Activated CD8-positive, alpha-beta memory T cell treated with anti-CD3 and anti-CD28 coated beads for 48 hours (primary cell): ENCODE results near the gene MAGI2.

ENCODE experiments used
- DNase-seq, 3 experiments: peaks; one replicate each; pipeline ENCODE4 v3.0.0-alpha.2; 2020; ENCODE audit warnings: low read depth in 2 of 3, low spot score in 2 of 3

The MAGI2 gene

GRCh38 chr7:78438433-78438832 lies 1015.0 kb downstream of the MAGI2 start:
- DNase-seq: no peak

GRCh38 chr7:78437118-78437517 lies 1016.3 kb downstream of the MAGI2 start:
- no peak for DNase-seq

- no peak for DNase-seq
Measured at GRCh38 chr7:78435355-78435754, 1018.1 kb downstream of the MAGI2 start.

GRCh38 chr7:78434281-78434680 lies 1019.2 kb downstream of the MAGI2 start:
- DNase-seq: no peak

GRCh38 chr7:78433421-78433820 lies 1020.0 kb downstream of the MAGI2 start:
- no peak for DNase-seq

- DNase-seq: no peak
Measured at GRCh38 chr7:78429878-78430277, 1023.6 kb downstream of the MAGI2 start.

- no peak for DNase-seq
Measured at GRCh38 chr7:78427209-78427608, 1026.3 kb downstream of the MAGI2 start.

GRCh38 chr7:78420001-78420400 lies 1033.5 kb downstream of the MAGI2 start:
- DNase-seq: no peak

GRCh38 chr7:78417180-78417853 lies 1036.2 kb downstream of the MAGI2 start:
- DNase-seq: no peak

GRCh38 chr7:78413568-78413967 lies 1039.9 kb downstream of the MAGI2 start:
- DNase-seq: no peak

- no peak for DNase-seq
Measured at GRCh38 chr7:78412216-78412858, 1041.1 kb downstream of the MAGI2 start.

GRCh38 chr7:78407031-78407430 lies 1046.4 kb downstream of the MAGI2 start:
- DNase-seq: no peak

- DNase-seq: no peak
Measured at GRCh38 chr7:78406531-78406930, 1046.9 kb downstream of the MAGI2 start.

- DNase-seq: no peak
Measured at GRCh38 chr7:78402096-78402495, 1051.4 kb downstream of the MAGI2 start.

- DNase-seq: no peak
Measured at GRCh38 chr7:78400038-78400437, 1053.4 kb downstream of the MAGI2 start.

- DNase-seq: no peak
Measured at GRCh38 chr7:78399033-78399769, 1054.3 kb downstream of the MAGI2 start.

- no peak for DNase-seq
Measured at GRCh38 chr7:78398576-78398975, 1054.9 kb downstream of the MAGI2 start.

GRCh38 chr7:78398081-78398480 lies 1055.4 kb downstream of the MAGI2 start:
- DNase-seq: no peak

GRCh38 chr7:78396210-78396609 lies 1057.3 kb downstream of the MAGI2 start:
- no peak for DNase-seq

- no peak for DNase-seq
Measured at GRCh38 chr7:78395298-78396036, 1058.0 kb downstream of the MAGI2 start.

- no peak for DNase-seq
Measured at GRCh38 chr7:78389022-78389421, 1064.4 kb downstream of the MAGI2 start.

GRCh38 chr7:78386520-78386919 lies 1066.9 kb downstream of the MAGI2 start:
- no peak for DNase-seq
